ENCODE results near the gene SERPINC1.
"Not testable (repeated sequence)": the region's sequence is repeated elsewhere in the genome, so short reads cannot be mapped to it uniquely, and the experiment has no call there.

The SERPINC1 gene

GRCh38 chr1:173917149-173917548 is at the start of gene SERPINC1:
TSS of gene SERPINC1 (minus strand) at chr1:173917327. CDS start at chr1:173917259, 68 bp downstream.
- no peak for DNase-seq (ENCODE audit: low read depth)

- not testable (repeated sequence) for DNase-seq (ENCODE audit: low read depth)
These were observed 48.8 kb upstream of the SERPINC1 start for GRCh38 chr1:173965896-173966295.

GRCh38 chr1:173963477-173963876 is 46.4 kb upstream of the SERPINC1 start:
- no peak for DNase-seq (ENCODE audit: low read depth)

- no peak for DNase-seq (ENCODE audit: low read depth)
These were observed 43.5 kb upstream of the SERPINC1 start for GRCh38 chr1:173960625-173961024.

- DNase-seq (ENCODE audit: low read depth) = peak; percentile 3
These were observed 37.1 kb upstream of the SERPINC1 start for GRCh38 chr1:173954179-173954578.

GRCh38 chr1:173948594-173948993 is 31.5 kb upstream of the SERPINC1 start:
- no peak for DNase-seq (ENCODE audit: low read depth)

- DNase-seq (ENCODE audit: low read depth) = no peak
These were observed 29.3 kb upstream of the SERPINC1 start for GRCh38 chr1:173946380-173946921.

GRCh38 chr1:173937062-173937461 is 19.9 kb upstream of the SERPINC1 start:
- DNase-seq (ENCODE audit: low read depth) = no peak

GRCh38 chr1:173934440-173934839 is 17.3 kb upstream of the SERPINC1 start:
- DNase-seq (ENCODE audit: low read depth) = no peak

GRCh38 chr1:173930541-173930940 is 13.4 kb upstream of the SERPINC1 start:
- not testable (repeated sequence) for DNase-seq (ENCODE audit: low read depth)

- no peak for DNase-seq (ENCODE audit: low read depth)
These were observed 8.4 kb upstream of the SERPINC1 start for GRCh38 chr1:173925306-173926242.

- no peak for DNase-seq (ENCODE audit: low read depth)
These were observed 3.7 kb upstream of the SERPINC1 start for GRCh38 chr1:173920861-173921260.

GRCh38 chr1:173917635-173918493 is 737 bp upstream of the SERPINC1 start:
- no peak for DNase-seq (ENCODE audit: low read depth)

GRCh38 chr1:173916667-173917066 is 460 bp downstream of the SERPINC1 start:
- no peak for DNase-seq (ENCODE audit: low read depth)

GRCh38 chr1:173915596-173915995 is 1.5 kb downstream of the SERPINC1 start:
- DNase-seq (ENCODE audit: low read depth) = no peak

GRCh38 chr1:173914366-173914871 is 2.7 kb downstream of the SERPINC1 start:
- peak; percentile 3 for DNase-seq (ENCODE audit: low read depth)

- no peak for DNase-seq (ENCODE audit: low read depth)
These were observed 4.0 kb downstream of the SERPINC1 start for GRCh38 chr1:173913111-173913510.

GRCh38 chr1:173903827-173904531 is 13.1 kb downstream of the SERPINC1 start:
- DNase-seq (ENCODE audit: low read depth) = no peak

- no peak for DNase-seq (ENCODE audit: low read depth)
These were observed 16.1 kb downstream of the SERPINC1 start for GRCh38 chr1:173900992-173901391.

- no peak for DNase-seq (ENCODE audit: low read depth)
These were observed 16.7 kb downstream of the SERPINC1 start for GRCh38 chr1:173900427-173900826.

- no peak for DNase-seq (ENCODE audit: low read depth)
These were observed 22.9 kb downstream of the SERPINC1 start for GRCh38 chr1:173894189-173894588.

GRCh38 chr1:173893611-173894010 is 23.5 kb downstream of the SERPINC1 start:
- DNase-seq (ENCODE audit: low read depth) = no peak

Measured in stromal cell of bone marrow (primary cell).